ENCODE data around the gene FAAP20. TPM values are rescaled to one million over a fixed set of nuclear protein-coding genes. Genes with fewer than 3 reads are reported as not detected.

The FAAP20 gene
- total and polyA plus RNA-seq, 9 of the 15 experiments (the other 6 are each of a cell fraction or from before 2014, with no cell fraction given), result 0.58 to 143 (median 9.9) TPM

GRCh38 chr1:2232916-2233438, 38.4 kb upstream of the FAAP20 start (continued):
- no peak for TF ChIP-seq PRPF4 (IDR thresholded peaks at IDR 0.05; ENCODE audit: insufficient read depth, low read depth, low read length, poor library complexity, severe bottlenecking)
- TF ChIP-seq ZNF354B (CRISPR knock-in tag; IDR thresholded peaks at IDR 0.05), result no peak
- TF ChIP-seq RFX5 (IDR thresholded peaks at IDR 0.05; ENCODE audit: low read depth, low read length), result no peak
- no peak for TF ChIP-seq MEF2D (tag; conservative IDR thresholded peaks at IDR 0.05; ENCODE audit: low read depth)
- no peak for TF ChIP-seq KLF16 (IDR thresholded peaks at IDR 0.05)
- TF ChIP-seq TFAP4 (CRISPR knock-in tag; IDR thresholded peaks at IDR 0.05; ENCODE audit: borderline replicate concordance), result peak; percentile 30; the same call in 1 of the 2 replicates
- TF ChIP-seq CREB1 (IDR thresholded peaks at IDR 0.05), result 0 out of 2 replicates have a peak, but pooled peaks have one; percentile 26
- no peak for TF ChIP-seq CREB1 (CRISPR knock-in tag; IDR thresholded peaks at IDR 0.05)
- TF ChIP-seq PPARD (CRISPR knock-in tag; IDR thresholded peaks at IDR 0.05), result no peak
- no peak for TF ChIP-seq ELF2 (CRISPR knock-in tag; IDR thresholded peaks at IDR 0.05)
- TF ChIP-seq NFE2 (IDR thresholded peaks at IDR 0.05; ENCODE audit: low read depth), result no peak
- TF ChIP-seq UBTF (IDR thresholded peaks at IDR 0.05; ENCODE audit: borderline replicate concordance in 1 of 2, low read depth in 2 of 2, low read length in 2 of 2), result peak in 1 of 2 experiments; percentile 85; a peak in 2 of 4 replicates
- TF ChIP-seq ZNF175 (CRISPR knock-in tag; IDR thresholded peaks at IDR 0.05; ENCODE audit: low read depth), result no peak
- TF ChIP-seq SMARCE1 (IDR thresholded peaks at IDR 0.05), result no peak
- TF ChIP-seq ZBTB26 (CRISPR knock-in tag; IDR thresholded peaks at IDR 0.05), result no peak
- peak; percentile 52; the same call in 1 of the 2 replicates for TF ChIP-seq CBFA2T3 (IDR thresholded peaks at IDR 0.05)
- no peak for TF ChIP-seq GTF2A2 (tag; IDR thresholded peaks at IDR 0.05)
- TF ChIP-seq SREBF2 (CRISPR knock-in tag; IDR thresholded peaks at IDR 0.05), result no peak
- peak; percentile 32; the same call in 1 of the 2 replicates for TF ChIP-seq PKNOX1 (IDR thresholded peaks at IDR 0.05)
- no peak for TF ChIP-seq THAP12 (CRISPR knock-in tag; IDR thresholded peaks at IDR 0.05)
